Measurements from ENCODE around the gene CNN1.

- TF ChIP-seq CTCF (IDR thresholded peaks at IDR 0.05) (no peak), POLR2A (IDR thresholded peaks at IDR 0.05) (no peak)
These were observed 2.0 kb downstream of the CNN1 start for GRCh38 chr19:11540645-11541044.
